Thoracic aorta (tissue), 2 donors: ENCODE measurements around the gene DLL1. TPM values are rescaled to one million over a fixed set of nuclear protein-coding genes. Genes with fewer than 3 reads are reported as not detected.

Source experiments
- ATAC-seq: fragments of 150-250 bp; one replicate; pipeline ENCODE4 v1.8.0; 2017; ENCODE audit warnings: low read depth; ENCODE audit not compliant: insufficient number of reproducible peaks, low FRiP score
- DNase-seq: peaks from one replicate; pipeline ENCODE4 v3.0.0-alpha.2; 2020; ENCODE audit warnings: low spot score
- H3K27ac ChIP-seq, 2 donors: fragments of 200-600 bp; sonication (generic); 1 replicate in 1 of 2; 2 replicates in 1 of 2; pipeline ENCODE4 v1.5.1; 2016; ENCODE audit warnings: mild to moderate bottlenecking in 2 of 2, moderate library complexity in 2 of 2
- H3K27me3 ChIP-seq: fragments of 200-600 bp; sonication (generic); replicated peaks from 2 replicates; pipeline ENCODE4 v1.6.0; 2016; ENCODE audit warnings: mild to moderate bottlenecking; ENCODE audit not compliant: insufficient read depth
- H3K36me3 ChIP-seq: fragments of 200-600 bp; sonication (generic); one replicate; pipeline ENCODE4 v1.5.1; 2016
- H3K4me1 ChIP-seq, 2 donors: fragments of 200-600 bp; sonication (generic); 1 replicate in 1 of 2; 2 replicates in 1 of 2; pipeline versions ENCODE4 v1.5.1 to v1.6.0; 2016; ENCODE audit warnings: low read depth in 2 of 2, mild to moderate bottlenecking in 1 of 2; ENCODE audit not compliant: control insufficient read depth in 1 of 2
- H3K4me3 ChIP-seq: fragments of 200-600 bp; sonication (generic); 2 replicates; pipeline ENCODE4 v1.5.1; 2016; ENCODE audit warnings: mild to moderate bottlenecking
- H3K9me3 ChIP-seq: fragments of 200-600 bp; sonication (generic); 2 replicates; pipeline ENCODE4 v1.5.1; 2016
- total RNA-seq, 2 donors: library from RNA; depleted of rRNA; stranded (reverse); fragments of >200 nt; gene quantifications; one replicate each; pipeline versions ENCODE4 v1.1.0 to v1.2.3, GENCODE V29; 2016
- TF ChIP-seq, protein P1 (sequence below): fragments of 200-600 bp; sonication (generic); IDR thresholded peaks from one replicate; pipeline ENCODE4 v1.5.1; 2019; ENCODE audit warnings: antibody characterized with exemption

The DLL1 gene
- total RNA-seq, 2 donors from 2014 or later = 6.1 to 12.6 TPM

DNA sequence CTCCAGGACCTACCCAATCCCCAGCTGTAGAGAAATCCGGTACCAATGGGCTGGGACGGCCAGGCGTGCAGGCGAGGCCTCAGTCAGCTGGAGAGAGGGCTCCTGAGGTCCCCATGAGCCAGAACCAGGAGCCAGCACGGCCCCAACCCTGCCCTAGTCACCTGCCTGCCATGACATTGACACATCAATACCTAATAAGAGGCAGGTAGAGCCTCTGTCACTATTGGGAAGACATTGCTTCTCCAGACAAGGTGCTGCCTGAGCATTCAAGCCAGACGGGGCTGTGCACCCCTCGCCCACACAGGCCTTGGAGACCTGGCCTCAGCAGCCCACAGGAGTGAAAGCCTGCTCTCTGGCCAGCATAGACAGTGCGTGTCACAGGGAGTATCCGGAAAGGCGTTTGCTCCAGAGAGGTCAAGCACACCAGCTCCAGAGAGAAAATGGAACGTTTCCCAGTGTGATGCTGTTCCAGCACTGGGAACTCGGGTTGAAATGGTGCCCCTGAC is 3.5 kb downstream of the DLL1 start:
- no peaks in the 10 kb centered on the region for H3K27me3 ChIP-seq
- H3K4me3 ChIP-seq = no peak overlapping the region
- H3K27ac ChIP-seq = no peak overlapping the region
- DNase-seq = no peak
- peaks cover 2% of the 10 kb centered on the region for H3K36me3 ChIP-seq
- TF ChIP-seq, protein P1, sequence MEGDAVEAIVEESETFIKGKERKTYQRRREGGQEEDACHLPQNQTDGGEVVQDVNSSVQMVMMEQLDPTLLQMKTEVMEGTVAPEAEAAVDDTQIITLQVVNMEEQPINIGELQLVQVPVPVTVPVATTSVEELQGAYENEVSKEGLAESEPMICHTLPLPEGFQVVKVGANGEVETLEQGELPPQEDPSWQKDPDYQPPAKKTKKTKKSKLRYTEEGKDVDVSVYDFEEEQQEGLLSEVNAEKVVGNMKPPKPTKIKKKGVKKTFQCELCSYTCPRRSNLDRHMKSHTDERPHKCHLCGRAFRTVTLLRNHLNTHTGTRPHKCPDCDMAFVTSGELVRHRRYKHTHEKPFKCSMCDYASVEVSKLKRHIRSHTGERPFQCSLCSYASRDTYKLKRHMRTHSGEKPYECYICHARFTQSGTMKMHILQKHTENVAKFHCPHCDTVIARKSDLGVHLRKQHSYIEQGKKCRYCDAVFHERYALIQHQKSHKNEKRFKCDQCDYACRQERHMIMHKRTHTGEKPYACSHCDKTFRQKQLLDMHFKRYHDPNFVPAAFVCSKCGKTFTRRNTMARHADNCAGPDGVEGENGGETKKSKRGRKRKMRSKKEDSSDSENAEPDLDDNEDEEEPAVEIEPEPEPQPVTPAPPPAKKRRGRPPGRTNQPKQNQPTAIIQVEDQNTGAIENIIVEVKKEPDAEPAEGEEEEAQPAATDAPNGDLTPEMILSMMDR = no peak
- no peak for ATAC-seq
- H3K9me3 ChIP-seq = no peaks in the 10 kb centered on the region
- peaks cover 2 to 28% of the 10 kb centered on the region in 2 donors for H3K4me1 ChIP-seq

- Histone ChIP-seq H3K27me3 (no peaks in the 10 kb centered on the region), H3K36me3 (peaks cover 2% of the 10 kb centered on the region), H3K4me1 (peaks cover 2 to 23% of the 10 kb centered on the region in 2 donors), H3K4me3 (no peak overlapping the region), H3K9me3 (no peaks in the 10 kb centered on the region), H3K27ac (no peak overlapping the region)
- TF ChIP-seq, protein P1 = no peak
- ATAC-seq = no peak
- DNase-seq = no peak
Observed at GRCh38 chr6:170286934-170287265, 4.0 kb downstream of the DLL1 start.

- H3K27me3 ChIP-seq = no peaks in the 10 kb centered on the region
- TF ChIP-seq, protein P1 = no peak
- H3K4me3 ChIP-seq = no peak overlapping the region
- H3K27ac ChIP-seq = no peak overlapping the region
- peaks cover 0 to 18% of the 10 kb centered on the region in 2 donors for H3K4me1 ChIP-seq
- peaks cover 2% of the 10 kb centered on the region for H3K36me3 ChIP-seq
- DNase-seq = no peak
- ATAC-seq = no peak
- H3K9me3 ChIP-seq = no peaks in the 10 kb centered on the region
Observed at GRCh38 chr6:170286246-170286933, 4.5 kb downstream of the DLL1 start.

- no peaks in the 10 kb centered on the region for H3K9me3 ChIP-seq
- DNase-seq = no peak
- peaks cover 0 to 14% of the 10 kb centered on the region in 2 donors for H3K4me1 ChIP-seq
- no peak overlapping the region for H3K27ac ChIP-seq
- no peaks in the 10 kb centered on the region for H3K27me3 ChIP-seq
- H3K36me3 ChIP-seq = peaks cover 2% of the 10 kb centered on the region
- no peak for ATAC-seq
- no peak overlapping the region for H3K4me3 ChIP-seq
- TF ChIP-seq, protein P1 = no peak
Observed at GRCh38 chr6:170285482-170285881, 5.4 kb downstream of the DLL1 start.

- no peak for DNase-seq
- Histone ChIP-seq H3K36me3 (peaks cover 2% of the 10 kb centered on the region), H3K9me3 (no peaks in the 10 kb centered on the region), H3K27ac (no peak overlapping the region), H3K4me1 (peaks cover 0 to 13% of the 10 kb centered on the region in 2 donors), H3K27me3 (no peaks in the 10 kb centered on the region), H3K4me3 (no peak overlapping the region)
- ATAC-seq = no peak
- TF ChIP-seq, protein P1 = no peak
Observed at GRCh38 chr6:170284866-170285469, 5.9 kb downstream of the DLL1 start.
